Keratinocyte (primary cell): ENCODE results near the gene ZNF747.

Experiments used
- EZH2 ChIP-seq: IDR thresholded peaks from one replicate; pipeline ENCODE4 v1.6.1; 2012; ENCODE audit warnings: inconsistent platforms, mild to moderate bottlenecking, low read length, moderate library complexity
- TF ChIP-seq, protein P1 (sequence below), 3 experiments: IDR thresholded peaks in 1 of 3; conservative IDR thresholded peaks in 1 of 3; optimal IDR thresholded peaks in 1 of 3; 2 replicates in 2 of 3; 3 replicates in 1 of 3; pipeline versions ENCODE3 to v1.5.1; 2011; ENCODE audit warnings: low read length in 3 of 3, mild to moderate bottlenecking in 3 of 3, moderate library complexity in 2 of 3, control low read depth in 1 of 3, inconsistent platforms in 1 of 3; ENCODE audit not compliant: insufficient read depth in 2 of 3; ENCODE audit errors: extremely low read depth in 1 of 3

DNA sequence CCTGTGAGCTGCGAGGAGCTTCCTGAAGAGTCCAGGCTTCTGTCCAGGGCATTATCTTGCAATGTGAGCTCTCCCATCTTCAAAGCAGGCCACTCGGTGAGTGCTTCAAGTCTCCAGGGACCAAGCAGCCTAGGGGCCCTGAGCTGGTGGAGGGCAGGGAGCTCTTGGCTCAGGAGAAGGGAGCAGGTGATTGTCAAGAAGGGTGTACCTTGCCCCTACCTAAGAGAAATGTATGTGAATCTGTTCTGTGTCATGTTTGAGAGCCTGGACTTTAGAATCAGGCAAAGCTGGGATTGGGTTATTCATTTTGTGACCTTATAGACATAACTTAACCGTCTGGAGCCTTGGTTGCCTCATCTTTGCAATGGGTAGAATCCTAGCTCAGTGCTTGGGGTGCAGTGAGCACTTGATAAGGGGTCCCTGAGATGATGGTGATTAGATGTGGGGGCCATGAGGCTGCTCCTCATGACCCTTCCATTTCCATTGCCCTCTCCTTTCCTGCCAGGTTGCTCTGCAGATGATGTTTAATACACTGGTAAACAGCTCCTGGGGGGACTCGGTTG is 24.2 kb downstream of the ZNF747 start:
- TF ChIP-seq, protein P1, sequence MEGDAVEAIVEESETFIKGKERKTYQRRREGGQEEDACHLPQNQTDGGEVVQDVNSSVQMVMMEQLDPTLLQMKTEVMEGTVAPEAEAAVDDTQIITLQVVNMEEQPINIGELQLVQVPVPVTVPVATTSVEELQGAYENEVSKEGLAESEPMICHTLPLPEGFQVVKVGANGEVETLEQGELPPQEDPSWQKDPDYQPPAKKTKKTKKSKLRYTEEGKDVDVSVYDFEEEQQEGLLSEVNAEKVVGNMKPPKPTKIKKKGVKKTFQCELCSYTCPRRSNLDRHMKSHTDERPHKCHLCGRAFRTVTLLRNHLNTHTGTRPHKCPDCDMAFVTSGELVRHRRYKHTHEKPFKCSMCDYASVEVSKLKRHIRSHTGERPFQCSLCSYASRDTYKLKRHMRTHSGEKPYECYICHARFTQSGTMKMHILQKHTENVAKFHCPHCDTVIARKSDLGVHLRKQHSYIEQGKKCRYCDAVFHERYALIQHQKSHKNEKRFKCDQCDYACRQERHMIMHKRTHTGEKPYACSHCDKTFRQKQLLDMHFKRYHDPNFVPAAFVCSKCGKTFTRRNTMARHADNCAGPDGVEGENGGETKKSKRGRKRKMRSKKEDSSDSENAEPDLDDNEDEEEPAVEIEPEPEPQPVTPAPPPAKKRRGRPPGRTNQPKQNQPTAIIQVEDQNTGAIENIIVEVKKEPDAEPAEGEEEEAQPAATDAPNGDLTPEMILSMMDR (optimal IDR thresholded peaks at IDR 0.05 in 1 of 3, IDR thresholded peaks at IDR 0.05 in 1 of 3, conservative IDR thresholded peaks at IDR 0.05 in 1 of 3; ENCODE audit: extremely low read depth in 1 of 3, insufficient read depth in 2 of 3, low read length in 3 of 3), result no peak
- no peak for TF ChIP-seq EZH2
